HCT116 (cell line): ENCODE results near the gene INAVA. TPM values are rescaled to one million over a fixed set of nuclear protein-coding genes. Genes with fewer than 3 reads are reported as not detected.

ENCODE experiments used
- ATAC-seq: fragments of 200-7000 bp; cut with Tn5 transposase; 2 replicates; pipeline ENCODE4 v1.9.1; 2020; ENCODE audit warnings: mild to moderate bottlenecking, moderate library complexity
- BruUV-seq: library from RNA; stranded (reverse); fragments of 400-500 nt; replicated peaks from 2 replicates; lab custom pipeline; 2021; lab: Mats Ljungman, UMichigan
- CTCF ChIA-PET: fragments of 300-600 bp; sonication (Branson Sonifier 250); formaldehyde crosslinking; loops from one replicate; lab custom pipeline; 2021; ENCODE audit warnings: antibody characterized with exemption; lab: Charles Lee
- POLR2A ChIA-PET: fragments of 300-600, 350-600 bp; sonication (Branson Sonifier 250); formaldehyde crosslinking; loops from one replicate; lab custom pipeline; 2021; ENCODE audit warnings: antibody characterized with exemption; lab: Charles Lee
- RAD21 ChIA-PET, 2 experiments: fragments of 300-600 bp; sonication (Branson Sonifier 250); formaldehyde crosslinking; loops; one replicate each; lab custom pipeline; 2023; ENCODE audit warnings: low total read pairs in 2 of 2; ENCODE audit not compliant: uncharacterized antibody in 2 of 2, unreplicated experiment in 2 of 2, low non-redundant PET in 1 of 2; lab: Charles Lee
- DNase-seq: peaks from one replicate; pipeline ENCODE4 v3.0.0-alpha.2; 2010; ENCODE audit warnings: low read depth, low spot score
- H2AFZ ChIP-seq: fragments of 200-600 bp; shearing (Covaris generic), sonication (generic); 2 replicates; pipeline ENCODE4 v1.6.1; 2017; ENCODE audit warnings: low read depth, mixed run types, mixed read lengths, antibody characterized with exemption, low read length; ENCODE audit not compliant: poor library complexity, severe bottlenecking
- H3K27ac ChIP-seq: 2 replicates; pipeline ENCODE4 v1.5.1; 2012; ENCODE audit warnings: low read depth, low read length
- H3K27me3 ChIP-seq: fragments of 200-600 bp; sonication (generic); 2 replicates; pipeline ENCODE4 v1.6.1; 2016; ENCODE audit warnings: mixed run types, low read length, mixed read lengths; ENCODE audit not compliant: insufficient read depth
- H3K36me3 ChIP-seq, 2 experiments: fragments of 200-500 bp in 1 of 2; fragments of 200-600 bp in 1 of 2; sonication (Bioruptor generic) in 1 of 2; sonication (generic) in 1 of 2; 2 replicates each; pipeline versions ENCODE4 v1.5.1 to v1.6.1; 2014 to 2016; ENCODE audit warnings: low read length in 2 of 2, inconsistent platforms in 1 of 2, mixed read lengths in 1 of 2, mixed run types in 1 of 2; ENCODE audit not compliant: insufficient read depth in 2 of 2, control insufficient read depth in 1 of 2
- H3K4me1 ChIP-seq, 2 experiments: fragments of 200-600 bp in 1 of 2; sonication (generic) in 1 of 2; 2 replicates each; pipeline versions ENCODE4 v1.5.1 to v1.6.1; 2012 to 2017; ENCODE audit warnings: low read length in 2 of 2, inconsistent platforms in 1 of 2, mild to moderate bottlenecking in 1 of 2, mixed read lengths in 1 of 2, mixed run types in 1 of 2, moderate library complexity in 1 of 2; ENCODE audit not compliant: insufficient read depth in 2 of 2, control insufficient read depth in 1 of 2
- H3K4me2 ChIP-seq: fragments of 200-600 bp; sonication (generic); 2 replicates; pipeline ENCODE4 v1.6.1; 2017; ENCODE audit warnings: mixed run types, low read length, mixed read lengths
- H3K4me3 ChIP-seq, 2 experiments: fragments of 200-600 bp in 1 of 2; sonication (generic) in 1 of 2; replicated peaks in 1 of 2; 2 replicates each; pipeline ENCODE4 v1.5.1; 2011 to 2016; ENCODE audit warnings: low read length in 2 of 2, control low read depth in 1 of 2, low read depth in 1 of 2, mild to moderate bottlenecking in 1 of 2, mixed read lengths in 1 of 2, mixed run types in 1 of 2
- H3K79me2 ChIP-seq: fragments of 200-600 bp; sonication (generic); 2 replicates; pipeline ENCODE4 v1.6.1; 2017; ENCODE audit warnings: mild to moderate bottlenecking, mixed run types, low read length, moderate library complexity, mixed read lengths; ENCODE audit not compliant: insufficient read depth
- H3K9ac ChIP-seq: fragments of 200-600 bp; sonication (generic); 2 replicates; pipeline ENCODE4 v1.6.1; 2016; ENCODE audit warnings: low read length, mixed read lengths
- H3K9me2 ChIP-seq: fragments of 200-600 bp; sonication (generic), shearing (Covaris generic); 2 replicates; pipeline ENCODE4 v1.6.1; 2017; ENCODE audit warnings: mixed run types, mild to moderate bottlenecking, moderate library complexity; ENCODE audit not compliant: insufficient read depth
- H3K9me3 ChIP-seq, 2 experiments: fragments of 200-500 bp in 1 of 2; fragments of 200-600 bp in 1 of 2; sonication (Bioruptor generic) in 1 of 2; sonication (generic) in 1 of 2; 2 replicates each; pipeline ENCODE4 v1.6.1; 2014 to 2017; ENCODE audit warnings: low read length in 2 of 2, mixed read lengths in 2 of 2, inconsistent platforms in 1 of 2, low read depth in 1 of 2, mild to moderate bottlenecking in 1 of 2, mixed run types in 1 of 2, moderate library complexity in 1 of 2; ENCODE audit not compliant: control insufficient read depth in 1 of 2, insufficient read depth in 1 of 2
- H4K20me1 ChIP-seq: fragments of 200-600 bp; sonication (generic), shearing (Covaris generic); 2 replicates; pipeline ENCODE4 v1.6.1; 2017; ENCODE audit warnings: mixed run types, mild to moderate bottlenecking, moderate library complexity; ENCODE audit not compliant: insufficient read depth
- ATF3 ChIP-seq: IDR thresholded peaks from 2 replicates; pipeline ENCODE4 v1.6.1; 2012
- CBX3 ChIP-seq: IDR thresholded peaks from 2 replicates; pipeline ENCODE4 v1.6.1; 2012; ENCODE audit warnings: low read depth
- CEBPB ChIP-seq: IDR thresholded peaks from 2 replicates; pipeline ENCODE4 v1.6.1; 2012; ENCODE audit warnings: low read depth
- EGR1 ChIP-seq: IDR thresholded peaks from 2 replicates; pipeline ENCODE4 v1.6.1; 2012; ENCODE audit warnings: low read depth
- ELF1 ChIP-seq: IDR thresholded peaks from 2 replicates; pipeline ENCODE4 v1.6.1; 2012; ENCODE audit warnings: low read depth, borderline replicate concordance
- EZH2 ChIP-seq: fragments of 200-600 bp; sonication (generic); IDR thresholded peaks from 2 replicates; pipeline ENCODE4 v1.6.1; 2017; ENCODE audit warnings: antibody characterized with exemption, mixed run types
- EZH2phosphoT487 ChIP-seq: fragments of 200-600 bp; IDR thresholded peaks from 2 replicates; pipeline ENCODE4 v1.6.1; 2018; ENCODE audit warnings: antibody characterized with exemption, borderline replicate concordance
- FOSL1 ChIP-seq: IDR thresholded peaks from 2 replicates; pipeline ENCODE4 v1.6.1; 2012; ENCODE audit warnings: low read depth
- JUND ChIP-seq: IDR thresholded peaks from 2 replicates; pipeline ENCODE4 v1.6.1; 2012
- MAX ChIP-seq: IDR thresholded peaks from 2 replicates; pipeline ENCODE4 v1.6.1; 2012
- POLR2AphosphoS5 ChIP-seq: IDR thresholded peaks from 2 replicates; pipeline ENCODE4 v1.6.1; 2011; ENCODE audit warnings: mild to moderate bottlenecking, low read depth, low read length, moderate library complexity
- SIN3A ChIP-seq: IDR thresholded peaks from 2 replicates; pipeline ENCODE4 v1.6.1; 2012; ENCODE audit warnings: low read depth
- SP1 ChIP-seq: IDR thresholded peaks from 2 replicates; pipeline ENCODE4 v1.6.1; 2012; ENCODE audit warnings: low read depth
- SRF ChIP-seq: IDR thresholded peaks from 2 replicates; pipeline ENCODE4 v1.6.1; 2012; ENCODE audit warnings: low read depth
- YY1 ChIP-seq: IDR thresholded peaks from 2 replicates; pipeline ENCODE4 v1.6.1; 2011; ENCODE audit warnings: low read length, low read depth, moderate library complexity, mild to moderate bottlenecking; ENCODE audit not compliant: insufficient replicate concordance; ENCODE audit errors: extremely low read depth
- ZFX ChIP-seq: fragments of 450-650 bp; IDR thresholded peaks from 2 replicates; pipeline ENCODE4 v1.6.1; 2017
- intact Hi-C: fragments of 100-400 bp; cut with micrococcal nuclease; formaldehyde crosslinking; loops from 2 replicates; pipeline ENCODE4 v1.10.0; 2022
- total RNA-seq: library from RNA; stranded (reverse); gene quantifications from one replicate; pipeline ENCODE4 v1.2.1, GENCODE V29; 2021; ENCODE audit not compliant: unreplicated experiment
- TF ChIP-seq, protein P1 (sequence below): IDR thresholded peaks from 2 replicates; pipeline ENCODE4 v1.6.1; 2011; ENCODE audit warnings: mild to moderate bottlenecking, low read length, moderate library complexity; ENCODE audit not compliant: insufficient replicate concordance; ENCODE audit errors: extremely low read depth
- TF ChIP-seq, protein P2 (sequence below): IDR thresholded peaks from 2 replicates; pipeline ENCODE4 v1.6.1; 2012; ENCODE audit warnings: low read depth
- TF ChIP-seq, protein P3 (sequence below), 3 experiments: fragments of 200-600 bp in 1 of 3; sonication (generic) in 1 of 3; IDR thresholded peaks in 2 of 3; conservative IDR thresholded peaks in 1 of 3; 2 replicates each; pipeline ENCODE4 v1.5.1; 2012 to 2017; ENCODE audit warnings: low read depth in 2 of 3, low read length in 2 of 3, antibody characterized with exemption in 1 of 3, borderline replicate concordance in 1 of 3, control low read depth in 1 of 3, mild to moderate bottlenecking in 1 of 3, mixed read lengths in 1 of 3, mixed run types in 1 of 3, moderate library complexity in 1 of 3; ENCODE audit not compliant: insufficient read depth in 1 of 3

The INAVA gene
- total RNA-seq, 1 experiment from 2014 or later: 18.8 TPM

- BruUV-seq: no TSS peak
- ATAC-seq: no peak
- Histone ChIP-seq H3K79me2 (no peaks in the 10 kb centered on the region), H3K9me3 (no peaks in the 10 kb centered on the region), H3K4me2 (no peak overlapping the region), H3K4me1 (no peaks in the 10 kb centered on the region), H3K4me3 (no peak overlapping the region), H3K9me2 (no peaks in the 10 kb centered on the region), H3K36me3 (no peaks in the 10 kb centered on the region), H4K20me1 (no peaks in the 10 kb centered on the region), H3K27ac (no peak overlapping the region), H3K9ac (no peak overlapping the region), H2AFZ (no peak overlapping the region), H3K27me3 (no peaks in the 10 kb centered on the region)
- POLR2A ChIA-PET: no interaction called here
- RAD21 ChIA-PET: no interaction called here
- no peak for DNase-seq
- intact Hi-C loops: no loop called here
- TF ChIP-seq MAX: no peak
- TF ChIP-seq, protein P1, sequence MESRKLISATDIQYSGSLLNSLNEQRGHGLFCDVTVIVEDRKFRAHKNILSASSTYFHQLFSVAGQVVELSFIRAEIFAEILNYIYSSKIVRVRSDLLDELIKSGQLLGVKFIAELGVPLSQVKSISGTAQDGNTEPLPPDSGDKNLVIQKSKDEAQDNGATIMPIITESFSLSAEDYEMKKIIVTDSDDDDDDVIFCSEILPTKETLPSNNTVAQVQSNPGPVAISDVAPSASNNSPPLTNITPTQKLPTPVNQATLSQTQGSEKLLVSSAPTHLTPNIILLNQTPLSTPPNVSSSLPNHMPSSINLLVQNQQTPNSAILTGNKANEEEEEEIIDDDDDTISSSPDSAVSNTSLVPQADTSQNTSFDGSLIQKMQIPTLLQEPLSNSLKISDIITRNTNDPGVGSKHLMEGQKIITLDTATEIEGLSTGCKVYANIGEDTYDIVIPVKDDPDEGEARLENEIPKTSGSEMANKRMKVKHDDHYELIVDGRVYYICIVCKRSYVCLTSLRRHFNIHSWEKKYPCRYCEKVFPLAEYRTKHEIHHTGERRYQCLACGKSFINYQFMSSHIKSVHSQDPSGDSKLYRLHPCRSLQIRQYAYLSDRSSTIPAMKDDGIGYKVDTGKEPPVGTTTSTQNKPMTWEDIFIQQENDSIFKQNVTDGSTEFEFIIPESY: no peak
- TF ChIP-seq ELF1: no peak
- no peak for TF ChIP-seq YY1
- TF ChIP-seq CBX3: no peak
- TF ChIP-seq JUND: no peak
- TF ChIP-seq, protein P2, sequence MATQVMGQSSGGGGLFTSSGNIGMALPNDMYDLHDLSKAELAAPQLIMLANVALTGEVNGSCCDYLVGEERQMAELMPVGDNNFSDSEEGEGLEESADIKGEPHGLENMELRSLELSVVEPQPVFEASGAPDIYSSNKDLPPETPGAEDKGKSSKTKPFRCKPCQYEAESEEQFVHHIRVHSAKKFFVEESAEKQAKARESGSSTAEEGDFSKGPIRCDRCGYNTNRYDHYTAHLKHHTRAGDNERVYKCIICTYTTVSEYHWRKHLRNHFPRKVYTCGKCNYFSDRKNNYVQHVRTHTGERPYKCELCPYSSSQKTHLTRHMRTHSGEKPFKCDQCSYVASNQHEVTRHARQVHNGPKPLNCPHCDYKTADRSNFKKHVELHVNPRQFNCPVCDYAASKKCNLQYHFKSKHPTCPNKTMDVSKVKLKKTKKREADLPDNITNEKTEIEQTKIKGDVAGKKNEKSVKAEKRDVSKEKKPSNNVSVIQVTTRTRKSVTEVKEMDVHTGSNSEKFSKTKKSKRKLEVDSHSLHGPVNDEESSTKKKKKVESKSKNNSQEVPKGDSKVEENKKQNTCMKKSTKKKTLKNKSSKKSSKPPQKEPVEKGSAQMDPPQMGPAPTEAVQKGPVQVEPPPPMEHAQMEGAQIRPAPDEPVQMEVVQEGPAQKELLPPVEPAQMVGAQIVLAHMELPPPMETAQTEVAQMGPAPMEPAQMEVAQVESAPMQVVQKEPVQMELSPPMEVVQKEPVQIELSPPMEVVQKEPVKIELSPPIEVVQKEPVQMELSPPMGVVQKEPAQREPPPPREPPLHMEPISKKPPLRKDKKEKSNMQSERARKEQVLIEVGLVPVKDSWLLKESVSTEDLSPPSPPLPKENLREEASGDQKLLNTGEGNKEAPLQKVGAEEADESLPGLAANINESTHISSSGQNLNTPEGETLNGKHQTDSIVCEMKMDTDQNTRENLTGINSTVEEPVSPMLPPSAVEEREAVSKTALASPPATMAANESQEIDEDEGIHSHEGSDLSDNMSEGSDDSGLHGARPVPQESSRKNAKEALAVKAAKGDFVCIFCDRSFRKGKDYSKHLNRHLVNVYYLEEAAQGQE: no peak
- no peak for TF ChIP-seq ATF3
- no peak for TF ChIP-seq ZFX
- no peak for TF ChIP-seq FOSL1
- TF ChIP-seq SIN3A: no peak
- no peak for TF ChIP-seq SP1
- no peak for TF ChIP-seq CEBPB
- no peak for TF ChIP-seq SRF
- TF ChIP-seq, protein P3, sequence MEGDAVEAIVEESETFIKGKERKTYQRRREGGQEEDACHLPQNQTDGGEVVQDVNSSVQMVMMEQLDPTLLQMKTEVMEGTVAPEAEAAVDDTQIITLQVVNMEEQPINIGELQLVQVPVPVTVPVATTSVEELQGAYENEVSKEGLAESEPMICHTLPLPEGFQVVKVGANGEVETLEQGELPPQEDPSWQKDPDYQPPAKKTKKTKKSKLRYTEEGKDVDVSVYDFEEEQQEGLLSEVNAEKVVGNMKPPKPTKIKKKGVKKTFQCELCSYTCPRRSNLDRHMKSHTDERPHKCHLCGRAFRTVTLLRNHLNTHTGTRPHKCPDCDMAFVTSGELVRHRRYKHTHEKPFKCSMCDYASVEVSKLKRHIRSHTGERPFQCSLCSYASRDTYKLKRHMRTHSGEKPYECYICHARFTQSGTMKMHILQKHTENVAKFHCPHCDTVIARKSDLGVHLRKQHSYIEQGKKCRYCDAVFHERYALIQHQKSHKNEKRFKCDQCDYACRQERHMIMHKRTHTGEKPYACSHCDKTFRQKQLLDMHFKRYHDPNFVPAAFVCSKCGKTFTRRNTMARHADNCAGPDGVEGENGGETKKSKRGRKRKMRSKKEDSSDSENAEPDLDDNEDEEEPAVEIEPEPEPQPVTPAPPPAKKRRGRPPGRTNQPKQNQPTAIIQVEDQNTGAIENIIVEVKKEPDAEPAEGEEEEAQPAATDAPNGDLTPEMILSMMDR (IDR thresholded peaks at IDR 0.05 in 2 of 3, conservative IDR thresholded peaks at IDR 0.05 in 1 of 3; ENCODE audit: borderline replicate concordance in 1 of 3, insufficient read depth in 1 of 3, low read depth in 2 of 3, low read length in 2 of 3): no peak
- TF ChIP-seq EGR1: no peak
- TF ChIP-seq POLR2AphosphoS5: no peak
- no peak for TF ChIP-seq EZH2
- no peak for TF ChIP-seq EZH2phosphoT487
- CTCF ChIA-PET: interaction anchor here (1.0 kb wide), 1 partner anchor 297 kb away, joined by 4 read pairs; no protein-coding TSS in a partner anchor
Observed at GRCh38 chr1:200919386-200919785, 24.7 kb downstream of the INAVA start.
